SH-SY5Y (cell line): ENCODE measurements around the gene NEURL1B.

Experiments used
- GATA2 ChIP-seq: IDR thresholded peaks from 2 replicates; pipeline ENCODE4 v1.6.1; 2011; ENCODE audit warnings: mild to moderate bottlenecking, low read depth, low read length
- GATA3 ChIP-seq: IDR thresholded peaks from 2 replicates; pipeline ENCODE4 v1.6.1; 2011; ENCODE audit warnings: low read depth, mild to moderate bottlenecking, low read length, moderate library complexity

GRCh38 chr5:172736508-172737135 is 95.6 kb downstream of the NEURL1B start:
- no peak for TF ChIP-seq GATA3
- no peak for TF ChIP-seq GATA2
